HG02759 (cell line): Measurements from ENCODE around the gene LCE6A.

ENCODE experiments used
- ATAC-seq: cut with Tn5 transposase; IDR thresholded peaks from one replicate; pipeline ENCODE4 v1.9.1; 2021; ENCODE audit warnings: mild to moderate bottlenecking, moderate library complexity; ENCODE audit not compliant: unreplicated experiment

The LCE6A gene

DNA sequence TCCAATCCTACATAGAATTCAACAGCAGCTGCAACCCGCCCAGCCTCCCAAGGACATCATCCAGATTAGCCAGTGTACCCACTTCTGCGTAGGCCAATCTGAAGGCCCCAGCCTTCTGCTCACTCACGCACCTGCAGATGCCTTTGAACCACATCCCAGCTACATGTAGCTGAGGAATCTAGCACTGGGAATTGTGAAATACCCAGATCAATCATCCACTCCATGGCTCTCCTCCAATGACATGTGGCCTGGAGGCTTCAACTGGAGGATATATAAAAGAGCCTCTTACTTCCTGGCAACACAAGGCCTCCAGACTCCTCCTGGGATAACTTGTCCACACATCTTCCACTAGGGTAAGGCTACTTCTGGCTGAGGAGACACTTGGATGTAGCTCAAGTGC, at the start of gene LCE6A:
Gene LCE6A (plus strand): TSS at position 301 of the 400 bp plus-strand sequence. CDS start 665 bp downstream, outside the sequence.
- ATAC-seq = no peak

- no peak for ATAC-seq
These were observed 47.0 kb upstream of the LCE6A start for GRCh38 chr1:152795686-152796085.

DNA sequence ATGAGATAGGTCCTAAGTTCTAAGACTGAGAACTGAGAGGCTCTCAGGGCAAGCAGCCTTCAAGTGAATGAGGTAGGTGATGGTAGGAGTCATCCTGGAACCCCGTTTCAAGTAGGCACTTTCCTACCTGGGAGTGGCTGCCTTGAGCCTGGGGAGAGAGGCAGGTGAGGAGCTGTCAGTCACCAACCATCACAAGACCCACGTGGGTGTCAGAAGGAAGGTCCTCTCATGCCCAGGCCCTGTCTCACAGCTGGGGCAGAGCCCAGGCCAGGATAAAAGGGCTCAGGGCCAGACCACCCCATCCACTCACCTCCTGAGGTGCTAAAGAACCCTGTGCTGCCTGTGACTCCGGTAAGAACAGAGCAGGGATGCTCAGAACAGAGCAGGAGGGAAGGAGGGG, 46.2 kb upstream of the LCE6A start, which contains the start of gene LCE1D:
Gene LCE1D (plus strand): TSS at position 301 of the 400 bp plus-strand sequence. CDS start 1,074 bp downstream, outside the sequence.
- no peak for ATAC-seq

- no peak for ATAC-seq
These were observed 41.3 kb upstream of the LCE6A start for GRCh38 chr1:152801333-152801732.

DNA sequence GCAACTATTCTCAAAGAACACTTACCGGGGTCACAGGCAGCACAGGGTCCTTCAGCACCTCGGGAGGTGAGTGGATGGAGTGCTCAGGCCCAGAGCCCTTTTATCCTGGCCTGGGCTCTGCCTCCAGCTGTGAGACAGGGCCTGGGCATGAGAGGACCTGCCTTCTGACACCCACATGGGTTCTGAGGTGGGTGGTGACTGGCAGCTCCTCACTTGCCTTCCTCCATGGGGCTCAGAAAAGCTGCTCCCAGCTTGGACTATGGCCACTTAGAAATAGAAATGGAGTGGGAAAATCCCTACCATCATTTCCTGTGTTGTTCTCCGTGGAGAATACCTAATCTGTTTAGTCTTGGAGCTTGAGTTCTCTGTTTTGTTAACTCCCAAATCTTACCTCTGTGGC, 36.1 kb upstream of the LCE6A start, which contains the start of gene LCE1C:
Gene LCE1C (minus strand): TSS at position 76 of the 400 bp plus-strand sequence. CDS start 1,173 bp downstream, outside the sequence.
- ATAC-seq = no peak

- ATAC-seq = no peak
These were observed 31.6 kb upstream of the LCE6A start for GRCh38 chr1:152811050-152811449.

DNA sequence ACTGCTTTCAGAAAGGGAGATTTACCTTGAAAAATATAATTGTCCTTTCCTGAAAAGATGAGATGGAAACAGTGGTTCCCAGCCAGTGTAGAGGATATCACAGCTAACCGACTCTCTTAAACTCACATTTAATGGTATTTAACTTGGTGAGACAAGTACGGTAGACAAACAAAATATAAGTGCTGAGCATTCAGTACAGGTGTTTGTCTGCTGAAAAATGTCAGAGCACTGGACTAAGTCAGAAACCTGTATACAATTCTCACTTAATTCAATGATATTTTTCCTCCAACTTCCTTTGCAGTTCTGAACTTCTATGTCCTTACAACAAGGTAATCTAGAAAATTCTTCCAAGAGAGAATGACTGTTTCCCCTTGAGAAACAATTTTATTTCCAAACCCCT, 31.0 kb upstream of the LCE6A start, which contains the start of gene LCE1B:
Gene LCE1B (plus strand): TSS at position 301 of the 400 bp plus-strand sequence. CDS start 476 bp downstream, outside the sequence.
- no peak for ATAC-seq

DNA sequence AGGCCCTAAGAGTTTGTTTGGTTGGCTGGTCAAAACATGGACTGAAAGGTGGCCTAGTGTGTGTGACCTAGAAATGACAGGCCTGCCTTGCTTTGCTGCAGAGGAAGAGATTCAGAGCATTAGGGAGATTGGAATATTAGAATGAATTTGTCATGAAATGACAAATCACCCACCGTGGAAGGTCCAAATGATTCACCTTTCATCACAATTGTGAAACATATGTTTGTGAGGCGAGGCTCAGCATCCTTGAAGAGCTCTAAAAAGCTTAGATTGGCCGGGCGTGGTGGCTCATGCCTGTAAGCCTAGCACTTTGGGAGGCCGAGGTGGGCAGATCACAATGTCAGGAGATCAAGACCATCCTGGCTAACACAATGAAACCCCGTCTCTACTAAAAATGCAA, 25.3 kb upstream of the LCE6A start:
- no peak for ATAC-seq

- no peak for ATAC-seq
These were observed 19.4 kb upstream of the LCE6A start for GRCh38 chr1:152823294-152823693.

GRCh38 chr1:152824964-152825363, 17.7 kb upstream of the LCE6A start:
- ATAC-seq = no peak

DNA sequence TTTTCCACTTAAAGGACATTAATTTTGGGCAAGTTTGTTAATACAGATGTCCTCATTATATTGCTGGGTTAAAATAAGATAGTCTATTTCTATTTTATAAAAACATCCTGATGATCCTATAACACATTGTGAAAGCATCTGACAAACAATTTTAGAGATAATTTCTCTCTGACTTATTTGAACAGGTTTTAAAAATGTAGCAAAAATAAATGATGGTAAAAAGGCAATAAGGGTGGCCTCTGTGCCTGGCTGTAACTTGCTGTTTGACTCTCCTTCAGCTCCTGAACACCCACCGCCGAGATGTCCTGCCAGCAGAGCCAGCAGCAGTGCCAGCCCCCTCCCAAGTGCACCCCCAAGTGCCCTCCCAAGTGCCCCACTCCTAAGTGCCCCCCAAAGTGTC, 15.5 kb upstream of the LCE6A start, which contains the start of gene LCE1A:
Gene LCE1A (plus strand): TSS at position 301 of the 400 bp plus-strand sequence. CDS start 0 bp downstream, at position 301.
- no peak for ATAC-seq

- ATAC-seq = no peak
These were observed 5.8 kb upstream of the LCE6A start for GRCh38 chr1:152836870-152837269.

- no peak for ATAC-seq
These were observed 13.0 kb downstream of the LCE6A start for GRCh38 chr1:152855661-152856060.

DNA sequence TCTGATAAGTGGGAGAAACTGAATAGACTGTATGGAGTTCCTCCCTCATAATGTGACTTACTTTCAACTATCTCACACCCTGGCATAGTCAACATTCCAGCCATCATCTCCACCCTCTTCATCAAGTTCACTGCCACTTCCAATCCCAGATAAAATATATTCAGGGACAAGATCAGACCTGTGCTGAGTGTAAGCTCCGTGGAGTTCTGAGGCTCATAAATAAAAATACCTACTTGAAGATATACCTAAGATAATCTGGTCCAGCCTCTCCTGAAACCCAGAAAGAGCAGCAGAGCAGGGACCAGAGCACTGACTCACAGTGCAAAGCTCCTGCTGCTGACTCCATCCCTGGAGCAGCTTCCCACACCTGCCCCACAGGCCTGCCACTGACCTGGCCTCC, 15.4 kb downstream of the LCE6A start:
- no peak for ATAC-seq

- no peak for ATAC-seq
These were observed 17.0 kb downstream of the LCE6A start, which contains the start of gene LCE7A for GRCh38 chr1:152859696-152860095. LCE7A (plus strand) TSS chr1:152859996; CDS start chr1:152860698, 702 bp downstream.

- no peak for ATAC-seq
These were observed 17.5 kb downstream of the LCE6A start for GRCh38 chr1:152860129-152860528.

DNA sequence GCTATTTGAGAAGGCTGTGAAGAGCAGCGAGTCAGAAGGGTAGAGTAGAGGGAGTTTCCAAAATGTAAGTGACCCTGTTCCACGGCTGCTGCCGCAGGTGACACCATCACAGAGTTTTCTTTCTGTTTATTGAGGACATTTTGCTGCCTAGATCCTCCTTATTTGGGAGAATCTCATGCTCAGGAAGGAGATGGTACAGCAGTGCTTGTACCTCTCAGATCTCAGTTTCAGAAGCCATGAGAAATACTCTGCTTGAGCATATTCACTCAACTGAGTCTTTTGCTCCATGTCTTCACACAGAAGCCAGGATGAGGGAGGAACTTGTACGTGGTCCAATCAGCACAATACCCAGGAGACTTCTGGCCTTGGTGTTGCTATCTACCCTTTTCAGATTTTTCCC, 18.7 kb downstream of the LCE6A start:
- ATAC-seq = no peak

- ATAC-seq = no peak
These were observed 21.8 kb downstream of the LCE6A start for GRCh38 chr1:152864443-152864842.

DNA sequence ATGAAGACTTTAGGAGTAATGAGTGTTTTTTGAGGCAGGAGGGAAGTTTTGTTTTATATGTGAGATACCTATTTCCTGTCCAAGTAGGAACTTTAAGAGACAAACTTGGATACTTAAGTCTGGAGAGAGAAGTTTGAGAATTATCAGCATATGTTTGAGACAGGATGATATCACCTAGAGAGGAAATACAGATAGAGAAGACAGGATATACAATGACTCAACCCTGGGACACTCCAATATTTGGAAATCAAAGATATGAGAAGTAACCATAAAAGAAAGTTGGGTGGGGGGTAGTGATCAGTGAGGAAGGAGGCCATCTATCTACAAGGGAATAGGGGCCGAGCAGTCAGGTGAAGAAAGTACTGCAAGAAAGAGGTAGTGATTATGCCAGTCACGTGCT, 23.7 kb downstream of the LCE6A start:
- no peak for ATAC-seq

GRCh38 chr1:152869808-152870419, 27.3 kb downstream of the LCE6A start:
- ATAC-seq = no peak

DNA sequence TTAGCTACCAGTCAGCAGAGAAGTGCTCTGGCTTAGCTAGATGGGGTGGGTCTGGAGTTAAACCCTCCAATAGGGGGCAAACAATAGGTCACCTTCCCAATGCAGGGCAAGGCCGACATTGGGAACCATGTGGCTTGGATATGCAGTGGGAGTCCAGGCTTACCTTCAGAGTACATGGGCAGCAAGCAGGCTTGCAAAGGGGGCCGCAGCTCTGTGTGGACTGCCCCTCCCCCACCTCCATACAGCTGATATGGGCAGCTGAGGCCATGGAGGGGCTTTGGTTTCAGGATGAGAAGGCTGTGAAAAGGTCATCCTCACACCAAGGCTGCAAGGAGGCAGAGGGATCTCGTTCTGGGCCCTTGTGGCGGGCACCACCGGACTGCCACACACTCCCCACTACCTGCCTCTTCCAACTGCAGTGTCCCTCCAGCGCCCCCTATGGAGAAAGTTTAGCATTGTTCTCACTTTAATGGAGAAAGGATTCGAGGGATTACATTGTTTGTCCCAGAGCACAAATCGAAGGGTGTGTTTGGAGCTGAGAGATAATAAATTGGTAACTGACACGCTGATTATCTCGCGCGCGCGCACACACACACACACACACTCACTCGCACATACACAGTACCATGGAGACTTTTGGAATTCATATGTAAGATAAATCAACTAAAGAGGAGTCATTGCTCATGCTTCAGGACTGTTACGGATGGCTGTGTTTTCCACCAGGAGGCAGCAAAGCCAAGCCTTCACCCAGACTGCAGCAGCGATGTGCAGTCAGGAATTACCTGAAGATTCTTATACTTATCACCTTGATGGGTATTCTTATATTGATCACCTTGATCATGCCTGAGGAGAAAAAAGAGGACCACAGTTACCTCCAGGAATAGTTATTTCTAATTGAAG, 28.4 kb downstream of the LCE6A start:
- ATAC-seq = no peak

DNA sequence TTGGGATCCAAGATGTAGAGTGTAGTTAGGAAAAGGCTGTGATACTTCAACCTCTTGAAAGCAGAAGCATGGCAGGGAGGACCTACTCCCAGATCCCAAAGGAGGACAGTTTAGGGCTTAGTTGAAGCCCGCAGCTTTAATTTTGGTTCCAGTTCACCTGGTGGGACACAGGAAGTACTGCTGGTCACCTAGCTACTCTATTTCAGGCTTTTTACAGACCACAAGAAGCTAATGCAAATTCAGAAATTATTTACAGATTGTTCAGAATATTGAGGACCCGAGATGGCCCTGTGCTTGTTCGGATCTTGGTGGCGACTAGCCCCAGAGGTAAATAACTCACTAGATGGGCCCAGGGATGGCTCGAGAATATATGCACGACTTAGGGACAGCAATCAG, 29.1 kb downstream of the LCE6A start:
- ATAC-seq = no peak
